ENCODE results near the gene GABPA.
"Not testable (repeated sequence)": the region's sequence is repeated elsewhere in the genome, so short reads cannot be mapped to it uniquely, and the experiment has no call there.

Gene GABPA

DNA sequence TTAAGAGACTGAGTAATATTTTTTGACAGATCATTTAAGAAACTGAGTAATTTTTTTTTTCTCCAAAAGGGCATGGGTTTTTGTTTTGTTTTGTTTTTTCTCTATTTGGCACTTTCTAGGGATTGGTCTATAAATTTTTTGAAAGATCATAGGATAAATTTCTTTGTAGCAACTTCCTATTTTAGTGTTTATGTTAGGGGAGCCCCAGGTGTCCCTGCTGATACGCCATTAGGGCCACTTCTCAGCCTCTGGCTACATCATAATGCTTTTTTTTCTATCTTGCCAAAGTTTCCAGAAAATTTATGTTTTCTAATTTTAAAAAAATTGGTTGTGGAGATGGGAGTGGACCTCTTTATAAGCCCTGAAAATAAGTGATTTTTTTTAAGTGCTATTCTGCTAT, 2.6 kb downstream of the GABPA start:
- no peak for DNase-seq (ENCODE audit: low read depth in 2 of 2)

DNA sequence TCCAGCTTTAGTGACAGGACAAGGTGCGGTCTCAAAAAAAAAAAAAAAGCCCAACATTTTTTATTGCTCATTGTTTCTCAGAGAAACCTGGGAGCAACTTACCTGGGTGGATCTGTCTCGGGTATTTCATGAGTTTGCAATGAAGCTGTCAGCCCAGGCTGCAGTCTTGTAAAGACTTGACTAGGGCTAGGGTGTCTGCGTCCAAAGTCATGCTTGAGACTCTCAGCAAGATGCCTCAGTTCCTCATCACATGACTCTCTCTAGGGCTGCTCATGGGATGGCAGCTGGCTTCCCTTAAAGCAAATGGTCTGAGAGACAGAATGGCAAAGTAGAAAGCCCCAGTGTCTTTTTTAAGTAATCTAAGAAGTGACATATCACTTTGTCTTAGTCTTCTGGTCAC, 8.1 kb downstream of the GABPA start:
- no peak for DNase-seq (ENCODE audit: low read depth in 2 of 2)

DNA sequence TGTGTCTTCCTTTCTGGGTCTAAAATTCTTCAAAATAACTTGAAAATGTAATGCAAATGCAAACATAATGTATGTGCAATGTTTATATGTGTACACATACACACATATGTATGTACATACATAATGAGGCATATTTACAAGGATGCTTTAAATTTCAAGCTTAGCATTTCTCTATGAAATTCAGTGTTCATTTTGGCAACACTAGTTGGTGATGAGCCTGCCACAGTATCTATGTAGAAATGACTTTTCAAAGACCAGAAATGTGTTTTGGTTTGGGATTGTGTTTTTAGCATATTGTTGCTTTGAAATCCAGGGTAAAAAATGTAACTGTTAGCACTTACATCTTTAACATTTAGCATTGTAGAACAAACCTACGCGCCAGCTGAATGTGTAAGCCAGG, 10.1 kb downstream of the GABPA start:
- DNase-seq (ENCODE audit: low read depth in 2 of 2) = no peak

DNA sequence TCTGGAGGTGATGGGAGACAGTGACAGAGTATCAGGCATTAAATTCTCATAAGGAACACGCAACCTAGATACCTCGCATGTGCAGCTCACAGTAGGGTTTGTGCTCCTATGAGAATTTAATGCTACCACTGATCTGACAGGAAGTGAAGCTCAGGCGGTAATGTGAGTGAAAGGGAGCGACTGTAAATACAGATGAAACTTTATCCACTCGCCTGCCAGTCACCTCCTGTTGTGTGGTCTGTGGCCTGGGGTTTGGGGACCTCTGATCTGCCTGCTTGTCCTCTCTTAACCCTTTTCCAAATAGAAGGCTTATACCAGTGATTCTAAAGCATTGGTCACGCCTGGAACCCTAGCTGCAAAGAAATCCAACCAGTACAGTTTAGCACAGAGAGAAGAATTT, 15.3 kb downstream of the GABPA start:
- DNase-seq (ENCODE audit: low read depth in 2 of 2) = no peak

DNA sequence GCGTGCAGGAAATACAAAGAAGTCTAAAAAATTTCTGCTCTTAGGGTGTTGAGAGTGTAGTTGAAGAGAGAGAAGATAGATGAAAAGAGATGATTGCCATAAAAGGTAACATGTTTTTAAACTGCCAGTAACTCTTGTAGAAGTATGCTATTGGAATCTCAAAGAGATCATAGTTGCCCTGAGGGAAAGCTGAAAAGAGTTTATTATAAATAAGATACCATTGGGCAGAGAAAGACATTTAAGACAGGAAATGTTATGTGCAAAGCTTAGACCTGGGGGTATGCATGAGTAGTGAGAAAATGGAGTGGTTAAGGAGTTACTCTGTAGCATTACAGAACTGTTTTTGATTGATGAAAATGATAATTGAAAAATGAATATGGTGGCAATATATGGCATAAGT, 17.6 kb downstream of the GABPA start:
- no peak for DNase-seq (ENCODE audit: low read depth in 2 of 2)

DNA sequence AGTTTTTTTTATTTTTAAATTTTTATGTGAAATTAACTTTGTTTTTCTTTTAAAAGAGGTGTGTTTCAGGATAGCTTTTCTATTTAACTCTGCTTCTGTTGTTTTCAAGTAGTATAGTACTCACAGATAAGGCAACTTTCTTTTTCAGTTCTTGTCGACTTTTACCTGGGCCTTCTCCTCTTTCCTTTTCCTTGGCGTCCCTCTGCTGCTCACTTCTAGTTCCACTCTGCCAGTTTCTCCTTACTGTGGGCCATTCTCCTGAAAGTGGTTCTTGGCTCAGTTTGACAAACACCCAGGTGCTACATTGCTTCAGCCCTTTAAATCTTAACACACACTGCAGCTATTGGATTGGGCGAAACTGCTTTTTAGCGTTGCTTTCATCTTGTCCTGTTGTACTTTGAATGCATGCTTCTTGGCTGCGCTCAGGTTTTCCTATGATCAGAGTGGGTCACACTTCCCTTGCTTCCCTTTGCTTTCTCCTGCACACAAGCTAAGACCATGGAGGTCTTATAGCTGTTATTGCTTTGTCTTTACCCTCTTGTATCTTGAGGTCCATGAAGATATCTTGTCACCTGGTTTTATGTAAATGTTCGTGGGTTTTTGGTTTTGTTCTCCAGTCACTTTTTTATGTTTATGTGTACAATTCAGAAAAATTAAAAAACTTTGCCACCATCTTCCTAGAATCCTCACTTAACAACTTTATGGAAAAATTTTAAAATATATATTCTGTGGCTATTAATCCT, 21.6 kb downstream of the GABPA start:
- no peak for DNase-seq (ENCODE audit: low read depth in 2 of 2)

DNA sequence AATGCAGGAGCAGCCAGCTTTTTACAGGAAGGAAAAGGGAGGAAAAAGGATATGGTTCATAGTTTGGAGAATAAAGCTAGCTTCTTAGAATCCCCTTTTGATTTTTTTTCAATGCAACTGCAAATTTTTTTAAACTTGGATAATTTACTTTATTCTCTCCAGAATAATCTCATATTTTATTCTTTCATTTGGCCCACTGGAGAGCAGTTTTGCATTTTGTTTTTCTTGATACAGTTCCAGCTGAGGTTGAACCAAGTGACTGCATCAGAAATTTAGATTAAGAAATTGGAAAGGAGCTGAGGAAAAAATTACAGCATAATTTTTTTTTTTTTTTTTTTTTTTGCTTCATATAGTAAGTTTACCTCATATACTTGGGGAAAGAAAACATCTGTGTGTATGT, 22.8 kb downstream of the GABPA start:
- DNase-seq (ENCODE audit: low read depth in 2 of 2) = no peak

DNA sequence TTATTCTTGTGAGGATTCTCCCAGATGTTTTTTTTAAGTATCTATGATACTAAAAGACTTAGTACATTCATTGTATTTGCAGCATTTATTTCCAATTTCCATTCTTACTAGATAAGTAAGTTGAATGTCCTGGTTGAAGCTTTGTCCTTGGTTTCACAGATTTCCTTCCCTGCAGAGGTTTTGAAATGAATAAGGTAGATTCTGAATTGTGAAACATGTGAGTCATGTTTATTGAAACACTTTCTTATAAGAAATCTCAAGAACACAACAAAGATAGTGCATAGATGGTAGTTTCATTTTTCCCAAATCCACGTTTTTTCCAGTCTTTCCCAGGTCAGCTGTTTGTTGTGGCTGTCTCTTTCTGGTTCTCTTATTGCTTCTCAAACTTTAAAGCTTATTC, 24.8 kb downstream of the GABPA start:
- DNase-seq (ENCODE audit: low read depth in 2 of 2) = no peak

DNA sequence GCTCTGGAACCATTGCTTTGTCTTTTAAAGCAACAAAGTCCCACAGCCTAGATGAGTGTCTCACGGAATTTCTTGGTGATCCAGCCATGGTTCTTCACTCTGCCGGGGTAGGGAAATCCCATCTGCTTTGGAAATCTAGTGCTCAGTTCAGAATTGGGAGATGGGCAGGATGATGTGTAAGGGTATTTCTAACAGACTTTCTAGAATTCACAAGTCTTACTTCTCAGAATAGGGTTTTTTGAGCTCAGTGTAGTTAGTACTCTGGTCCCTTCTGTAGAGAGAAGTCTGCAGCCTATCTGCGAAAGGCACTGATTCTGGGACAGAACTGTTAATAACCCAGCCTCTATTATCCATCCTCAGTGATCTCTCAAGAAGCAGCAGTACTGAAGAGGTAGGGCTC, 25.3 kb downstream of the GABPA start:
- no peak for DNase-seq (ENCODE audit: low read depth in 2 of 2)

DNA sequence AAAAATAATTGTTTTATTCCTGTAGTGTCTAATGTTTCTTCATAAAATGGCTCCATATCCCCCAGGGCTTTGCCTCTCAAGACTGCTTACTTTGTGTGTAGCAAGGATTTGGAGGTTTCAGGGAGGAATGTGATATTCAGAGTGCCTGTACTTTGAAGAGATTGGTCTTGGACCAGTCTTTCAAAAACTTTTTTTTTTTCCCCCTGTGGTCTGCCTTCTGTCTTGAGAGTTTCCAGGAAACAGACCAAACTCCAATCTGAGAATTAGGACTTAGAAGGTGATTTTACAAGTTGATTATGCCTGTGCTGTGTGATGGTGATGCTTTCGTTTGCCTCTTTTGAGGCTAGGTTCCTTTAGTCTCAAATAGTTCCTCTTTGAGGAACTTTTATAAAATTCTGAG, 25.9 kb downstream of the GABPA start:
- DNase-seq (ENCODE audit: low read depth in 2 of 2) = no peak

DNA sequence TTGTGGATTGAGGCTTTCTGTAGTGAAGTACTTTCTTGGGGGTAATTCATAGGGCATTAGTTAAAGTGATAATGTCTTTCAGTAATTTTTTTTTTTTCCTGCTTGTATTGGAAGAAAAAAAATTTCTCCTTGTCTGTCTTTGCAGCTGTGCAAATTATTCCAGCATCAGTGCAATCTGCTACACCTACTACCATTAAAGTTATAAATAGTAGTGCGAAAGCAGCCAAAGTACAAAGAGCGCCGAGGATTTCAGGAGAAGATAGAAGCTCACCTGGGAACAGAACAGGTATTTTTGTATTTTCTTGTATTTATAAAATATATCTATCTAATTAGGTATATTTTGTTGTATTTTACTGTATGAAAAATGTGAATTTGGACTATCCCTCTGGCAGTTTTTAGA, 29.3 kb downstream of the GABPA start:
- no peak for DNase-seq (ENCODE audit: low read depth in 2 of 2)

DNA sequence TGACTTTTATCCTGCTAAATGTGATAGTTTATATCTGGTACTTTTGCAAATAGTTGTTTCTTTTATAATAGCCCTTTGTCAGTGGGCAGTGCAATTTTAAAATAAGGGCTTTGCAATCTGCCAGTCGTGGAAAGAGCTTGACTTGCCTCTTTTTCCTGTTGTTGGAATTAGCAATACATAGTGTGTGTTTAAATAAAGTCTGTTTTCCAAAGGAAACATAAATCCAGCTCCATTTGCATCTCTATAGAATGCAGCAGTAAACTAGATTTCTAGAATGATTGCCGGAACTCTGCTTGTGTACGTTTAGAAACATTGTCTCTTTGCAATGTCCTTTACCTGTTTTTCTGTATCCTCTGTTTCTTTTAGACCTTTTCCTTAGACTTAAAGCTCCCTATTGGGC, 33.1 kb downstream of the GABPA start:
- DNase-seq (ENCODE audit: low read depth in 2 of 2) = no peak

DNA sequence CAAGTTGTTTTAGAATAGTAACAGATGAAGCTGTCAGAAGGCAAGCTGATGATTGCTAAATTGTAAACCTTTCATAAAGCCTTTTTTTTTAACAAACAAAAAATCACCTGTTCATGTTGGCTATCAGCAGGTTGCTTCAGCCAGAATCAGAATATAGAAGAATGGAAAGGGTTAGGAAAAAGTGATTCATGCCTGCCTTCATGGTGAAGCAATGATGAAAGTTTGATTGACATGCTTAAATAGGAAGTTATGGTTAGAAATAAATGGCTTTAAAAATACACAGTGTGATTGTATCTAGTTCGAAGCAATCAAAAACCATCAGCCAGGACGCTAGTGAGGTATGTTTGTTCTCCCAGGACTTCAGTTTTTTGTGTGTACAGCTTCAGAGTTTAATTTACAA, 37.9 kb downstream of the GABPA start:
- no peak for DNase-seq (ENCODE audit: low read depth in 2 of 2)

DNA sequence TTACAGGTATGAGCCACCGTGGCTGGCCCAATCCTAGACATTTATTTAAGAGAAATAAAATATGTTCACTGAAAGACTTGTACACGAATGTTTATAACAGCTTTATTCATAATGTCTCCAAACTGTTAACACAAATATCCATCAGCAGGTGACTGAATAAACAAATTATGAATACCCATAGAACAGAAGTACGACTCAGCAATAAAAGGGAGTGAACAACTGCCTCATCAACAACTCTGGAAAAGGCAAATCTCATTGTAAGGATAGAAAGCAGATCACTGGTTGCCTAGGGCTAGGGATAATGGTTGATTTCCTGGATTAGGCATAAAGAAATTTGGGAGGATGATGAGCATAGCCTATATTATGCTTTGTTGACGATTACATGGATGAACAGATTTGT, 41.7 kb downstream of the GABPA start:
- DNase-seq (ENCODE audit: low read depth in 2 of 2) = no peak

DNA sequence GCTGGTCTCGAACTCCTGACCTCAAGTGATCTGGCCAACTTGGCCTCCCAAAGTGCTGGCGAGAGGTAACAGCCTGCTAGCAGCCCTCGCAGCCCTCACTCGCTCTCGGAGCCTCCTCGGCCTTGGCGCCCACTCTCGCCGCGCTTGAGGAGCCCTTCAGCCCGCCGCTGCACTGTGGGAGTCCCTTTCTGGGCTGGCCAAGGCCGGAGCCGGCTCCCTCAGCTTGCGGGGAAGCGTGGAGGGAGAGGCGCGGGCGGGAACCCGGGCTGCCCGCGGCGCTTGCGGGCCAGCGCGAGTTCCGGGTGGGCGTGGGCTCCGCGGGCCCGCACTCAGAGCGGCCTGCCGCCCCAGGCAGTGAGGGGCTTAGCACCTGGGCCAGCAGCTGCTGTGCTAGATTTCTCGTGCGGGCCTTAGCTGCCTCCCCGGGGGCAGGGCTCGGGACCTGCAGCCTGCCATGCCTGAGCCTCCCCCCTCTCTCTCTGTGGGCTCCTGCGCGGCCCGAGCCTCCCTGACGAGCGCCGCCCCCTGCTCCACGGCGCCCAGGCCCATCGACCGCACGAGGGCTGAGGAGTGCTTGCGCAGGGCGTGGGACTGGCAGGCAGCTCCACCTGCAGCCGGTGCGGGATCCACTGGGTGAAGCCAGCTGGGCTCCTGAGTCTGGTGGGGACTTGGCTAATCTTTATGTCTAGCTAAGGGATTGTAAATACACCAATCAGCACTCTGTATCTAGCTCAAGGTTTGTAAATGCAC, 43.5 kb downstream of the GABPA start:
- DNase-seq (ENCODE audit: low read depth in 2 of 2) = not testable (repeated sequence)

DNA sequence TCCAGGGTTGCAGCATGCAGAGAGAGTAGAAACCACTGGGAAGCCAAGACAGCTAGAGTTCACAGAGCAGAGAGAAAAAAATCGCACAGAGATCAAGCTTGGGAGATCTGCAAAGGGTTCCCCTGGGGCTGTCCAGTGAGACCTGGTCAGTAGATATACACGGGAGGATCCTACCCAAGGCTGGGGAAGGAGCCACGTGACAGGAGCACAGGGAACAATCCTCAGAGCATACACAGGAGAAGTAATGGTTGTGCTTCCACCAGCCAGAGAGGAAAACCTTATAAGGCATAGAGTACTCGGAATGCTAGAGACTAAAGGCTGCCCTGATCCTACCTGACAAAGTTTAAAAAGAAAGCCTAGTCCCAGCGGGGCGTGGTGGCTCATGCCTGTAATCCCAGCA, 53.9 kb downstream of the GABPA start:
- no peak for DNase-seq (ENCODE audit: low read depth in 2 of 2)

DNA sequence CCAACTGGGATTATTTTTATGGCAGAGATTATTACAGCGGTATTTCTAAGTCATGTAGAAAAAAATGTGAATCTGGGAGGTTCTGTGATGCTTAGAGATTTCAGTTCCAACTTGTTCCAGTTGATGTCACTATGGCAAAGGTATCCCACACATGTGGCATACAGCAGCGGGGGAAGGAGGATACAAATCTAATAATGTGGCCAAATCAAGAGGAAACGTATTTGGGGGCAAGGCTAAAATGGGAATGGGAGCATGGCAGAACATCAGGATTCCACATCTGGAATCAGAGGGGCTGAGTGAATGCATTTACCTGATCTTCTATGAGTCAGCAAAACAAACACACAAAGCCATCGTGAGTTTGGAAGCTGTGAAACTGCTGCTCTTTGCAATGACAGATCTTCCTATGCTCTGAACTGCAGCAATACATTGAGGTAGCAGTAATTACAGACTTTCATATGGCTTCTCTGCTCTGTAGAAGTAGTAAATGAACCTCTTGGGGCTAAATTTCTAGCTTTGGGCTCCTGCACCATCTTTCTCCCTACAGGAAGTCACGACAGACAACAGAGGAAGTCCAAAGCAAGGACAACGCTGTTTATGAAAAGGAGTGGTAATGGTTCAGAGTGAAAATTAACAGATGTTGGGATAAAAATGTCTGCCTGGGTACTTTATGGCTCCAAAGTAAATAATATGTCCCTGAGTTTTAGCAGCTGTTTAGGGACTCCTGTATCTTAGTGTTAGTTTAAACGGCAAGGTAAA, 55.5 kb downstream of the GABPA start:
- peak in 1 of 2 donors; percentile 1 for DNase-seq (ENCODE audit: low read depth in 2 of 2)

DNA sequence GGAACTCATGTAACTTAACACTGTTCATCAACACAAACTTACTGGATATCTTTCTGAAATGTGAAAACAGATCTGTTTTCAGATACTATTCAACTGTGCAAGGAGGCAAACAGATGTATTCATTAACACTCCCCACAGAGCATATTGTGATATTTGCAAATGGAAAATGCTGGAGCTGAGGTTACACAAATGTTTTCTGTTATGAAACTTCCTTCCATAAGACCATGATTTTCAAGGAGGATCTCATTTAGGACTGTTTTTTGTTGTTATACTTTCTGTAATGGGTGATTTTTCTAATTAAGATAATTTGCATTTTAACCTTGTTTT, 56.1 kb downstream of the GABPA start:
- DNase-seq (ENCODE audit: low read depth in 2 of 2) = no peak

DNA sequence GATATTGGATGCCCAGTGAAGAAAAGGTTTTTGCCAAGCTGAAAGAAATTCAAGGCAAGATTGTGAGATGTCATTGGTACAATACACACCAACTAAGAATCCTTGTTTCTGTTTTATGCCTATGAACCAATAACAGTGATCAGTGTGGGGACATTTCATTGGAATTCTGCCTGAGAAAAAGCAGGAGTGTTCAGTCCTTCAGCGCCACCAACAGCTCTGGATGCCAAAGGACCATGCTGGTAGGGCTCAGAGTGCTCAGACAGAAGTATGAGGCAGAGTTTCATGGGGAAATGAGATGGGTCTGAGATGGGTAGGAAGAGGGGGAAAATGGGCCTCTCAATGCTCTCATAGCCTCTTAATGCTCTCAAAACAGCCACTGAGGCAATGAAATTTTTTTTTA, 56.5 kb downstream of the GABPA start:
- DNase-seq (ENCODE audit: low read depth in 2 of 2) = no peak

DNA sequence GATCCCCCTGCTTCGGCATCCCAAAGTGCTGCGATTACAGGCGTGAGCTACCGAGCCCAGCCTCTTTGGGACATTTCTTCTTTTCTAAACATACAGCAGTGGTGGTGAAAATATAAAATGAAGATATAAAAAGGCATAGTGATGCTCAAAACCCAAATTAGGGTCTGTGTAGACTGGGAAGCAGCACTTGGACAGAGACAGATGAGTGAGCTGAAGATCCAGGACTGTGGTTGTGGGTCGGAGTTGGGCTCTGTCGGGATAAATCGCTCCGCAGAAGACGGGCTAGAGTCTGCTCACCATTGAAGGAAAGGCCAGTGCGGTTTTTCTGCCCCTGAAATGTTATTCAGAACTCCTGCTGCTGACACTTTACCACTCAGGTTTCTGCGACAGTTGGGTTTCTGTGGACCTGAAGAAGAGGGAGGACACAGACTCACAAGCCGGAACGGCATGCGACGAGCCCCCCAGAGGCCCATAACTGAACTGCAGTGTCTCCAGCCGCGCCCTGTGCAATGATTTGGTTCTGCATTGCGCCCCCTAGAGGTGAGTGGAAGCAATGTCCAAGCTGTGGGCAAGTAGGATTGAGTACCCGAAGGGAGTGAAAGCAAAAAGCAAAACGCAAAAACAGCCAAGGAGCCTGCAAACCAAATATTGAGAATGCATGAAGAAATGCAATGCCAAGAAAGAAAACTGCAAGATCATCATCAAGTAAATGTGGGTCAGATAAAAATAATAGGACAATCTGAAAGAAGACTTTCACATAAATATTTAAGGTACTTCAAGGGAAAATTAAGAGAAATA, 66.6 kb downstream of the GABPA start:
- peak; percentile 85 to 86 for DNase-seq (ENCODE audit: low read depth in 2 of 2)

DNA sequence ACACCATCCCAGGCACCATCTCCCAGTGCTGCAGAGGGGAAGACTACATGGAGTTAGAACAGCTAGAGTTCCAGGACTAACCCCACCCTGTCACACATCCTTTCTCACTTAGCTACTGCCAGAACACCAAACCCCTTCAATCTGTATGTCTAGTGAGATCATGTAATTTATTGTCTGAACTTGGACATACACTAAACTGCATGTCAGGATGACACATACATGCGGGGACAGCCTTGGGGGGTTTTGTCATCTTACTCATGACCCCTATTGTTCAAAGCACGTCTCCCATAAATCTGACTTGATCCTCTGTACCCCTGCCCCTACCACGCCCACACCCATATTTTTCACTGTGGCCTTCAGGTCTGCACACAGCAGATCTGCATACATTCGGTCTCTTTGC, 71.3 kb downstream of the GABPA start:
- DNase-seq (ENCODE audit: low read depth in 2 of 2) = no peak

DNA sequence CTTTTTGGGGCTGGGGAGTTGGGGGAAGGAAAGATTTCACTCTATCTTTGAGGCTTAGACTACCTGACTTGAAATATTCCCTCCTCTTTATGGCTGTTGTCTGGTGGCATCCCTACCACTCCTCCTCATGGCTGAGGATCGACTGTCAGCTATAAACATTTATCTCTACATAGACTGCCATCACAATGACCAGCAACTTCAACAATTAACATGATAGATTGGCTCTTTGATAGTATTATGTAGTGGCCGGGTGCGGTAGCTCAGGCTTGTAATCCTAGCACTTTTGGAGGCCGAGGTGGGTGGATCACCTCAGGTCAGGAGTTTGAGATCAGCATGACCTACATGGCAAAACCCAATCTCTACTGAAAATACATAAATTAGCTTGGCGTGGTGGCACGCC, 72.4 kb downstream of the GABPA start:
- DNase-seq (ENCODE audit: low read depth in 2 of 2) = no peak

Measured in activated CD4-positive, alpha-beta T cell treated with anti-CD3 and anti-CD28 coated beads for 24 hours (primary cell).